IMR-90 (cell line): ENCODE measurements around the gene DENR. TPM values are rescaled to one million over a fixed set of nuclear protein-coding genes. Genes with fewer than 3 reads are reported as not detected.

Source experiments
- ATAC-seq: fragments of 200-7000 bp; cut with Tn5 transposase; 2 replicates; pipeline ENCODE4 v1.9.1; 2020; ENCODE audit warnings: low read depth, mild to moderate bottlenecking, moderate library complexity
- BruUV-seq: library from RNA; stranded (reverse); fragments of 400-500 nt; replicated peaks from 2 replicates; lab custom pipeline; 2021; lab: Mats Ljungman, UMichigan
- CTCF ChIA-PET: fragments of 300-600 bp; formaldehyde crosslinking; extraction: SDS; loops from one replicate; lab custom pipeline; 2021; ENCODE audit warnings: antibody characterized with exemption; lab: Yijun Ruan, JAX
- POLR2A ChIA-PET: fragments of 300-600 bp; sonication (Branson Sonifier 250); formaldehyde crosslinking; loops from one replicate; lab custom pipeline; 2022; ENCODE audit warnings: antibody characterized with exemption; ENCODE audit not compliant: unreplicated experiment; lab: Charles Lee
- DNase-seq: peaks from one replicate; pipeline ENCODE4 v3.0.0; 2013
- H2AFZ ChIP-seq: replicated peaks from 2 replicates; pipeline ENCODE3; 2013; ENCODE audit warnings: low read length, mild to moderate bottlenecking; ENCODE audit not compliant: poor library complexity
- H2AK5ac ChIP-seq: 2 replicates; pipeline ENCODE4 v1.6.1; 2013; ENCODE audit warnings: low read depth, low read length, inconsistent platforms
- H2AK9ac ChIP-seq: replicated peaks from 2 replicates; pipeline ENCODE3; 2013; ENCODE audit warnings: mild to moderate bottlenecking, low read depth, low read length, moderate library complexity; ENCODE audit not compliant: poor library complexity
- H2BK120ac ChIP-seq: 2 replicates; pipeline ENCODE4 v1.6.1; 2013; ENCODE audit warnings: low read depth, low read length, inconsistent platforms
- H2BK15ac ChIP-seq: 3 replicates; pipeline ENCODE4 v1.6.1; 2013; ENCODE audit warnings: low read depth, low read length, inconsistent platforms
- H2BK20ac ChIP-seq: 2 replicates; pipeline ENCODE4 v1.6.1; 2013; ENCODE audit warnings: low read depth, mild to moderate bottlenecking, inconsistent platforms, low read length, moderate library complexity
- H2BK5ac ChIP-seq: 2 replicates; pipeline ENCODE4 v1.6.1; 2013; ENCODE audit warnings: mild to moderate bottlenecking, low read depth, low read length, inconsistent platforms; ENCODE audit not compliant: poor library complexity, severe bottlenecking
- H3K14ac ChIP-seq: replicated peaks from 2 replicates; pipeline ENCODE4 v1.6.1; 2013; ENCODE audit warnings: low read depth, low read length, inconsistent platforms
- H3K18ac ChIP-seq: 2 replicates; pipeline ENCODE4 v1.6.1; 2013; ENCODE audit warnings: low read depth, low read length, control low read depth
- H3K23ac ChIP-seq: 2 replicates; pipeline ENCODE4 v1.6.1; 2013; ENCODE audit warnings: low read depth, low read length, inconsistent platforms
- H3K27ac ChIP-seq: 2 replicates; pipeline ENCODE4 v1.5.1; 2013; ENCODE audit warnings: mild to moderate bottlenecking, control low read depth, low read length; ENCODE audit not compliant: insufficient read depth
- H3K27me3 ChIP-seq: 2 replicates; pipeline ENCODE4 v1.6.1; 2013; ENCODE audit warnings: low read length; ENCODE audit not compliant: control insufficient read depth, insufficient read depth
- H3K36me3 ChIP-seq: 2 replicates; pipeline ENCODE4 v1.6.1; 2013; ENCODE audit warnings: low read length, mixed read lengths; ENCODE audit not compliant: control insufficient read depth, insufficient read depth
- H3K4ac ChIP-seq: 2 replicates; pipeline ENCODE4 v1.6.1; 2013; ENCODE audit warnings: low read depth, low read length, inconsistent platforms
- H3K4me1 ChIP-seq: 2 replicates; pipeline ENCODE4 v1.6.1; 2013; ENCODE audit warnings: low read length, mixed read lengths; ENCODE audit not compliant: control insufficient read depth, insufficient read depth
- H3K4me2 ChIP-seq: 2 replicates; pipeline ENCODE4 v1.6.1; 2013; ENCODE audit warnings: low read depth, mild to moderate bottlenecking, control low read depth, low read length, moderate library complexity
- H3K4me3 ChIP-seq: 2 replicates; pipeline ENCODE4 v1.5.1; 2013; ENCODE audit warnings: low read depth, mild to moderate bottlenecking, control low read depth, low read length, moderate library complexity; ENCODE audit not compliant: insufficient read depth
- H3K56ac ChIP-seq: 2 replicates; pipeline ENCODE4 v1.6.1; 2013; ENCODE audit warnings: low read length, inconsistent platforms; ENCODE audit not compliant: insufficient read depth; ENCODE audit errors: extremely low read depth
- H3K79me1 ChIP-seq, 2 experiments: 2 replicates each; pipeline ENCODE4 v1.6.1; 2013; ENCODE audit warnings: low read length in 2 of 2, inconsistent platforms in 1 of 2, low read depth in 1 of 2
- H3K9ac ChIP-seq: 2 replicates; pipeline ENCODE4 v1.6.1; 2013; ENCODE audit warnings: low read depth, low read length, control low read depth
- H3K9me1 ChIP-seq: 2 replicates; pipeline ENCODE4 v1.6.1; 2013; ENCODE audit warnings: low read length, inconsistent platforms; ENCODE audit not compliant: insufficient read depth
- H3K9me3 ChIP-seq: 2 replicates; pipeline ENCODE4 v1.6.1; 2013; ENCODE audit warnings: low read length; ENCODE audit not compliant: control insufficient read depth, insufficient read depth
- H4K20me1 ChIP-seq: 2 replicates; pipeline ENCODE4 v1.6.1; 2013; ENCODE audit warnings: low read length, inconsistent platforms; ENCODE audit not compliant: insufficient read depth
- H4K5ac ChIP-seq: 2 replicates; pipeline ENCODE4 v1.6.1; 2013; ENCODE audit warnings: mild to moderate bottlenecking, low read depth, low read length, control low read depth
- H4K8ac ChIP-seq, 2 experiments: 2 replicates each; pipeline ENCODE4 v1.6.1; 2013; ENCODE audit warnings: low read depth in 2 of 2, low read length in 2 of 2, control low read depth in 1 of 2, inconsistent platforms in 1 of 2
- H4K91ac ChIP-seq: 2 replicates; pipeline ENCODE4 v1.6.1; 2013; ENCODE audit warnings: low read depth, low read length, inconsistent platforms; ENCODE audit not compliant: insufficient read depth
- CHD1 ChIP-seq: IDR thresholded peaks from 2 replicates; pipeline ENCODE4 v1.6.1; 2012; ENCODE audit warnings: low read depth, low read length, improper control_type of control experiment
- MAFK ChIP-seq: IDR thresholded peaks from 2 replicates; pipeline ENCODE4 v1.6.1; 2012; ENCODE audit warnings: low read depth, low read length, improper control_type of control experiment
- RFX5 ChIP-seq: IDR thresholded peaks from 2 replicates; pipeline ENCODE4 v1.8.0; 2012; ENCODE audit warnings: low read depth, mild to moderate bottlenecking, low read length, moderate library complexity
- WGBS, 2 experiments: methylation state at CpG; one replicate each; pipeline versions ENCODE4 v1.1.5 to v1.1.7; 2013; ENCODE audit warnings: missing lambda C conversion rate in 2 of 2; ENCODE audit not compliant: insufficient read length in 1 of 2; ENCODE audit errors: extremely low coverage in 2 of 2; 5-methylcytosine and 5-hydroxymethylcytosine counted together
- dilution Hi-C: fragments of 300-500 bp; cut with HindIII; formaldehyde crosslinking; loops from one replicate; pipeline ENCODE4 v1.14.3; 2018; ENCODE audit warnings: low sequenced_read_pairs; ENCODE audit not compliant: unreplicated experiment
- in situ Hi-C: fragments of 300-500 bp; cut with MboI; formaldehyde crosslinking; loops from 3 replicates; pipeline ENCODE4 v1.14.3; 2019; ENCODE audit warnings: low sequenced_read_pairs, inconsistent platforms, mixed read lengths
- intact Hi-C: fragments of 100-400 bp; cut with micrococcal nuclease; formaldehyde crosslinking; loops from 2 replicates; pipeline ENCODE4 v1.10.0; 2022
- polyA plus RNA-seq, 3 experiments: library from polyadenylated mRNA; depleted of rRNA; stranded (reverse); fragments of >200 nt; gene quantifications; 2 replicates each; pipeline ENCODE4 v1.2.3, GENCODE V29; 2012; ENCODE audit warnings: low replicate concordance in 1 of 3
- total RNA-seq: library from RNA; depleted of rRNA; stranded (reverse); fragments of >200 nt; gene quantifications from 2 replicates; pipeline ENCODE4 v1.2.3, GENCODE V29; 2012
- TF ChIP-seq, protein P1 (sequence below): conservative IDR thresholded peaks from 2 replicates; pipeline ENCODE4 v1.5.1; 2012; ENCODE audit warnings: mild to moderate bottlenecking, low read depth, low read length, improper control_type of control experiment

DENR gene
- total and polyA plus RNA-seq, 2 of the 4 experiments (the other 2 are of a cell fraction): 8.2 to 24.5 TPM

DNA sequence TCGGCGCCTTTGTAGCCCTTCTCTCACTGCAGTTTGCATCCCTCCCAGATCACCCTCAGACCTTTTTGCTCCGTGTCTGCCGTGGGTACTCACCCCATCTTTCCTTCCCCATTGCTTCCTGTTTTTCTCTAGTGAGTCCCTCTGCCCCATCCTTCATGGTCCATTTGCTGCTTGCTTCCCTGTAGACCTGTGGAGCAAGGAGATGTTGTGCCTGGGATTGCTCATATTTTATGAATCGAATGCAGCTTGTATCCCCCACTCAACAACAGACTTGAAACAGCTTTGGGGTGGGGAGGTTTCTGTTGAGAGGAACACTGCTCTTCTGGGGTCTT, 661 bp downstream of the DENR start:
- Histone ChIP-seq H3K4me2 (peak overlapping the region; percentile 95), H3K27me3 (no peaks in the 10 kb centered on the region), H3K9me1 (peaks cover 6% of the 10 kb centered on the region; the same call in 1 of the 2 replicates), H4K91ac (peak overlapping the region; percentile 64), H3K9me3 (no peaks in the 10 kb centered on the region), H2BK15ac (no peak overlapping the region), H2AK9ac (peak overlapping the region; percentile 96), H4K20me1 (peaks cover 4% of the 10 kb centered on the region), H3K27ac (peak overlapping the region; percentile 83), H2AFZ (peak overlapping the region; percentile 95), H2AK5ac (peak overlapping the region; percentile 97), H3K18ac (0 out of 2 replicates have a peak overlapping the region, but pooled peaks have one; percentile 9), H3K36me3 (peaks cover 13% of the 10 kb centered on the region), H3K4me1 (peaks cover 6% of the 10 kb centered on the region), H4K5ac (peak overlapping the region; percentile 26), H3K4me3 (peak overlapping the region; percentile 62), H3K14ac (peak overlapping the region; percentile 88), H3K56ac (peak overlapping the region; percentile 79), H3K9ac (peak overlapping the region; percentile 99), H3K4ac (peak overlapping the region; percentile 91), H3K79me1 (peaks cover 22 to 36% of the 10 kb centered on the region in 2 experiments), H3K23ac (peak overlapping the region; percentile 95), H4K8ac (peak overlapping the region; percentile 57 to 93), H2BK120ac (peak overlapping the region; percentile 25; the same call in 1 of the 2 replicates), H2BK5ac (peak overlapping the region; percentile 75), H2BK20ac (no peak overlapping the region)
- ChIA-PET POLR2A (no interaction called here), CTCF (interaction anchor here (0.5 to 1.5 kb wide), 5 partner anchors 15 to 115 kb away, joined by 3 to 12 read pairs (median 3); no protein-coding TSS in a partner anchor)
- DNase-seq: no peak
- no peak for ATAC-seq
- WGBS, 2 experiments: 0% methylated on average over 2 of the region's 5 CpGs; no CpG with 5 or more reads in 1 of the 2 experiments
- in situ Hi-C loops (loop anchor here (5.0 kb wide), 1 partner anchor 116 kb away; no protein-coding TSS in a partner anchor), dilution Hi-C loops (no loop called here), intact Hi-C loops (loop anchor here (2.0 to 10.0 kb wide), 2 partner anchors 226 to 358 kb away; partner anchors contain the start of genes KNTC1 and RSRC2)
- no TSS peak for BruUV-seq
- TF ChIP-seq, protein P1, sequence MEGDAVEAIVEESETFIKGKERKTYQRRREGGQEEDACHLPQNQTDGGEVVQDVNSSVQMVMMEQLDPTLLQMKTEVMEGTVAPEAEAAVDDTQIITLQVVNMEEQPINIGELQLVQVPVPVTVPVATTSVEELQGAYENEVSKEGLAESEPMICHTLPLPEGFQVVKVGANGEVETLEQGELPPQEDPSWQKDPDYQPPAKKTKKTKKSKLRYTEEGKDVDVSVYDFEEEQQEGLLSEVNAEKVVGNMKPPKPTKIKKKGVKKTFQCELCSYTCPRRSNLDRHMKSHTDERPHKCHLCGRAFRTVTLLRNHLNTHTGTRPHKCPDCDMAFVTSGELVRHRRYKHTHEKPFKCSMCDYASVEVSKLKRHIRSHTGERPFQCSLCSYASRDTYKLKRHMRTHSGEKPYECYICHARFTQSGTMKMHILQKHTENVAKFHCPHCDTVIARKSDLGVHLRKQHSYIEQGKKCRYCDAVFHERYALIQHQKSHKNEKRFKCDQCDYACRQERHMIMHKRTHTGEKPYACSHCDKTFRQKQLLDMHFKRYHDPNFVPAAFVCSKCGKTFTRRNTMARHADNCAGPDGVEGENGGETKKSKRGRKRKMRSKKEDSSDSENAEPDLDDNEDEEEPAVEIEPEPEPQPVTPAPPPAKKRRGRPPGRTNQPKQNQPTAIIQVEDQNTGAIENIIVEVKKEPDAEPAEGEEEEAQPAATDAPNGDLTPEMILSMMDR: no peak
- TF ChIP-seq RFX5 (no peak), CHD1 (no peak), MAFK (no peak)
